Measurements from ENCODE around the gene ASTN2.

Gene ASTN2

GRCh38 chr9:116883676-116884075 lies 531.2 kb downstream of the ASTN2 start:
- TF ChIP-seq GATA3 (IDR thresholded peaks at IDR 0.05; ENCODE audit: low read depth, low read length): no peak
- no peak for TF ChIP-seq GATA2 (IDR thresholded peaks at IDR 0.05; ENCODE audit: low read depth, low read length)

GRCh38 chr9:116877072-116877471 lies 537.8 kb downstream of the ASTN2 start:
- no peak for TF ChIP-seq GATA2 (IDR thresholded peaks at IDR 0.05; ENCODE audit: low read depth, low read length)
- TF ChIP-seq GATA3 (IDR thresholded peaks at IDR 0.05; ENCODE audit: low read depth, low read length): no peak

- TF ChIP-seq GATA2 (IDR thresholded peaks at IDR 0.05; ENCODE audit: low read depth, low read length) (no peak), GATA3 (IDR thresholded peaks at IDR 0.05; ENCODE audit: low read depth, low read length) (no peak)
Measured at GRCh38 chr9:116875576-116875975, 539.3 kb downstream of the ASTN2 start.

GRCh38 chr9:116873937-116874914 lies 540.6 kb downstream of the ASTN2 start:
- TF ChIP-seq GATA3 (IDR thresholded peaks at IDR 0.05; ENCODE audit: low read depth, low read length): no peak

GRCh38 chr9:116873491-116873890 lies 541.4 kb downstream of the ASTN2 start:
- TF ChIP-seq GATA2 (IDR thresholded peaks at IDR 0.05; ENCODE audit: low read depth, low read length) (no peak), GATA3 (IDR thresholded peaks at IDR 0.05; ENCODE audit: low read depth, low read length) (no peak)

- no peak for TF ChIP-seq GATA2 (IDR thresholded peaks at IDR 0.05; ENCODE audit: low read depth, low read length)
- no peak for TF ChIP-seq GATA3 (IDR thresholded peaks at IDR 0.05; ENCODE audit: low read depth, low read length)
Measured at GRCh38 chr9:116870566-116870965, 544.3 kb downstream of the ASTN2 start.

GRCh38 chr9:116868201-116868600 lies 546.7 kb downstream of the ASTN2 start:
- no peak for TF ChIP-seq GATA2 (IDR thresholded peaks at IDR 0.05; ENCODE audit: low read depth, low read length)
- no peak for TF ChIP-seq GATA3 (IDR thresholded peaks at IDR 0.05; ENCODE audit: low read depth, low read length)

GRCh38 chr9:116861321-116861720 lies 553.5 kb downstream of the ASTN2 start:
- no peak for TF ChIP-seq GATA3 (IDR thresholded peaks at IDR 0.05; ENCODE audit: low read depth, low read length)
- no peak for TF ChIP-seq GATA2 (IDR thresholded peaks at IDR 0.05; ENCODE audit: low read depth, low read length)

GRCh38 chr9:116860509-116861120 lies 554.2 kb downstream of the ASTN2 start:
- TF ChIP-seq GATA2 (IDR thresholded peaks at IDR 0.05; ENCODE audit: low read depth, low read length) (no peak), GATA3 (IDR thresholded peaks at IDR 0.05; ENCODE audit: low read depth, low read length) (no peak)

- no peak for TF ChIP-seq GATA2 (IDR thresholded peaks at IDR 0.05; ENCODE audit: low read depth, low read length)
- no peak for TF ChIP-seq GATA3 (IDR thresholded peaks at IDR 0.05; ENCODE audit: low read depth, low read length)
Measured at GRCh38 chr9:116859763-116860162, 555.1 kb downstream of the ASTN2 start.

- TF ChIP-seq GATA3 (IDR thresholded peaks at IDR 0.05; ENCODE audit: low read depth, low read length) (no peak), GATA2 (IDR thresholded peaks at IDR 0.05; ENCODE audit: low read depth, low read length) (no peak)
Measured at GRCh38 chr9:116857321-116857720, 557.5 kb downstream of the ASTN2 start.

- TF ChIP-seq GATA3 (IDR thresholded peaks at IDR 0.05; ENCODE audit: low read depth, low read length) (no peak), GATA2 (IDR thresholded peaks at IDR 0.05; ENCODE audit: low read depth, low read length) (no peak)
Measured at GRCh38 chr9:116855881-116856662, 558.8 kb downstream of the ASTN2 start.

GRCh38 chr9:116849721-116850120 lies 565.1 kb downstream of the ASTN2 start:
- no peak for TF ChIP-seq GATA3 (IDR thresholded peaks at IDR 0.05; ENCODE audit: low read depth, low read length)
- no peak for TF ChIP-seq GATA2 (IDR thresholded peaks at IDR 0.05; ENCODE audit: low read depth, low read length)

GRCh38 chr9:116844621-116845020 lies 570.2 kb downstream of the ASTN2 start:
- TF ChIP-seq GATA3 (IDR thresholded peaks at IDR 0.05; ENCODE audit: low read depth, low read length) (no peak), GATA2 (IDR thresholded peaks at IDR 0.05; ENCODE audit: low read depth, low read length) (no peak)

All from SH-SY5Y (cell line).